ENCODE data around the gene RAB11FIP4. TPM values are rescaled to one million over a fixed set of nuclear protein-coding genes. Genes with fewer than 3 reads are reported as not detected.

RAB11FIP4 gene
- total RNA-seq, 1 experiment from 2014 or later = 2.5 TPM

- Histone ChIP-seq H3K27ac (no peak overlapping the region), H3K4me3 (peak overlapping the region; percentile 28)
Measured at GRCh38 chr17:31392002-31392855, 754 bp downstream of the RAB11FIP4 start.

GRCh38 chr17:31392856-31393748 lies 1.6 kb downstream of the RAB11FIP4 start:
- Histone ChIP-seq H3K9me3 (replicated peaks) (no peaks in the 10 kb centered on the region), H3K4me1 (replicated peaks) (peaks cover 12% of the 10 kb centered on the region), H3K27ac (no peak overlapping the region), H3K27me3 (replicated peaks) (peaks cover 14% of the 10 kb centered on the region), H3K36me3 (no peaks in the 10 kb centered on the region), H3K4me3 (no peak overlapping the region)
- no peak for DNase-seq (ENCODE audit: low read depth in 1 of 2, low spot score in 2 of 2)

More at GRCh38 chr17:31392002-31392855, 754 bp downstream of the RAB11FIP4 start:
- H3K9me3 ChIP-seq (replicated peaks) = no peaks in the 10 kb centered on the region
- DNase-seq (ENCODE audit: low read depth in 1 of 2, low spot score in 2 of 2) = no peak
- peaks cover 14% of the 10 kb centered on the region for H3K27me3 ChIP-seq (replicated peaks)
- peaks cover 12% of the 10 kb centered on the region for H3K4me1 ChIP-seq (replicated peaks)
- H3K36me3 ChIP-seq = no peaks in the 10 kb centered on the region

DNA sequence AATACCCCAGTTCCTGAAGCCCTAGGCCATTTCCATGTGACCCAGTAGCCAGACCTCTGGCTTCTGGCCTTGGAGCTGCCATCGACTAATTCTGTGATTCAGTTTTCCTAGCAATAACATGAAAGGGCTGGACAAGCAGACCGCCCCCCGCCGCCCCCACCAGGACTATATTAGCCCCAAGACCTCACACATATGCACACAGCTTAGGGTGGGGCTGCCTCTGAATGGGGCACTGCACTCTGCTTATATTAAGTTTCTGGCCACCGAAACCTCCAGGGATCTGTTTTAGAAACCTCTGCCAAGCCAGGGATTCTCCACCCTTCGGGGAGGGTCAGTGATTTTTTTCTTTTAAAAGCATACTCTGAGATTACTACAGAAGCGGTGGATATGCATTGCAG lies 2.3 kb downstream of the RAB11FIP4 start:
- Histone ChIP-seq H3K27ac (no peak overlapping the region), H3K9me3 (replicated peaks) (no peaks in the 10 kb centered on the region), H3K4me3 (no peak overlapping the region), H3K4me1 (replicated peaks) (peaks cover 12% of the 10 kb centered on the region), H3K27me3 (replicated peaks) (peaks cover 14% of the 10 kb centered on the region), H3K36me3 (no peaks in the 10 kb centered on the region)
- DNase-seq (ENCODE audit: low read depth in 1 of 2, low spot score in 2 of 2) = no peak

DNA sequence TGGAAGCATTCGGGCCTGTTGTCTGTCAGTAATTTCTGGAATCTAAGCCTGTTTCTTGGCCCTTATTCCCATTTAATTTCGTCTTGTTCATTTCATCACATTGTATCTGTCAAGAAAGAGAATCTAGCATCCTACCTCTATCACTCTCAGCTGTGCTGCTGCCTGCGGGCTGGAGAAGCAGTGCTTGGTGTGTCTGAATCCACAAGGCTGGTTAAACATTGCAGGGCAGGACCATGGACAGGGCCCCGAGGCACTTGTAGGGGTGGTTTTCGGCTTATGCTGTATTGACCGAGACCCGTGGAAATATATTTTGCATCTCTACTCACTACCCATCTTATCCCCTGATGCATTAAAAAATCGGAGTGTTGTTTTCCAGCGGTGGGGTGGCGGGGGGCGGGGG lies 3.1 kb downstream of the RAB11FIP4 start:
- Histone ChIP-seq H3K9me3 (replicated peaks) (no peaks in the 10 kb centered on the region), H3K4me1 (replicated peaks) (peaks cover 12% of the 10 kb centered on the region), H3K4me3 (no peak overlapping the region), H3K27me3 (replicated peaks) (peaks cover 14% of the 10 kb centered on the region), H3K27ac (no peak overlapping the region), H3K36me3 (no peaks in the 10 kb centered on the region)
- peak in 1 of 2 experiments; percentile 68 for DNase-seq (ENCODE audit: low read depth in 1 of 2, low spot score in 2 of 2)

GRCh38 chr17:31397256-31397939 lies 5.9 kb downstream of the RAB11FIP4 start:
- peaks cover 2% of the 10 kb centered on the region for H3K4me1 ChIP-seq (replicated peaks)
- H3K4me3 ChIP-seq = no peak overlapping the region
- H3K27me3 ChIP-seq (replicated peaks) = peaks cover 6% of the 10 kb centered on the region
- no peak overlapping the region for H3K27ac ChIP-seq
- no peaks in the 10 kb centered on the region for H3K9me3 ChIP-seq (replicated peaks)
- peak in 1 of 2 experiments; percentile 22 for DNase-seq (ENCODE audit: low read depth in 1 of 2, low spot score in 2 of 2)
- no peaks in the 10 kb centered on the region for H3K36me3 ChIP-seq

DNA sequence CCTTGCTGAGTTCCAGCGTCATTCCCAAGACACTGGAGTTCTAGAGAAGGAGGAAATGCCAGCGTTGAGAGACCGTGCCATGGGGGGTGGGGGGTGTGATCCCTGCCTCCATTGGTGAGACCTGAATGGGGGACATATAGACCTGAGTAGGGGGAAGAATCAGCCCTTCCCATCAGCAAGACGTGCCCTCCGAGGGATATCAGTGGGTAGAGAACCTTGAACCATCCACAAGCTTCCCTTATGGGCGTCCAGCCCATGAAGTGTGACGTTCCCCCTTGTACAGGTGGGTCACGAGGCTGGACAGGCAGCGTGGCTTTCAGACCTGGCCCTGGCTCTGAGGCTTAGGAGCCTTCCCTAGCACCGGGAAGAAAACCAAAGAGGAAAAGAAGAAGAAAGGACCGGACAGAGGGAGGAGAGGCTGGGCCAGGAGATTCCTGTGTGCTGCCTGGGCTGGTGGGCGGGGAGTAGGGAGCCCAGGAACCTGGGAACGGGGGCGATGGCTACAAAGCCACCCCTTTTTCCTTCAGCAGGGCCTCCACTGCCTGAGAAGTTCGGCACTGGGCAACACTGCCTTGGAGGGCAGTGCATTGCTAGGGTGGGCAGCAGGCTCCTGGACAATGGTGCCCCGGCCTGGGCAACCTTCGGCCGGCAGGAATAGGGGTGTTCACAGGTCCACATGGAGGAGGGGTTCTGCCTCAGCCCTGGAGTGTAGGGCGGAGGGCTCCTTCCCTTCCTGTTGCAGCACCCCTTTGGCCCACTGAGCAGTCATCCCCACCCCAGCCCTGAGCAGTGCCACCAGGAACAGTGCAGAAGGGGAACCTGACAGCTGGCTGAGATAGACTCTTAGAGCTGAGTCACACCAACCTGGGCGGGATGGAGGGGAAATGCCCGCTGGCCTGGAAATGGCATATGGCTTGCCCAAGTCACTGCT lies 7.2 kb downstream of the RAB11FIP4 start:
- Histone ChIP-seq H3K4me3 (no peak overlapping the region), H3K27me3 (replicated peaks) (peaks cover 5% of the 10 kb centered on the region; the same call in 1 of the 2 replicates), H3K36me3 (no peaks in the 10 kb centered on the region), H3K4me1 (replicated peaks) (no peaks in the 10 kb centered on the region), H3K27ac (no peak overlapping the region), H3K9me3 (replicated peaks) (no peaks in the 10 kb centered on the region)
- no peak for DNase-seq (ENCODE audit: low read depth in 1 of 2, low spot score in 2 of 2)

DNA sequence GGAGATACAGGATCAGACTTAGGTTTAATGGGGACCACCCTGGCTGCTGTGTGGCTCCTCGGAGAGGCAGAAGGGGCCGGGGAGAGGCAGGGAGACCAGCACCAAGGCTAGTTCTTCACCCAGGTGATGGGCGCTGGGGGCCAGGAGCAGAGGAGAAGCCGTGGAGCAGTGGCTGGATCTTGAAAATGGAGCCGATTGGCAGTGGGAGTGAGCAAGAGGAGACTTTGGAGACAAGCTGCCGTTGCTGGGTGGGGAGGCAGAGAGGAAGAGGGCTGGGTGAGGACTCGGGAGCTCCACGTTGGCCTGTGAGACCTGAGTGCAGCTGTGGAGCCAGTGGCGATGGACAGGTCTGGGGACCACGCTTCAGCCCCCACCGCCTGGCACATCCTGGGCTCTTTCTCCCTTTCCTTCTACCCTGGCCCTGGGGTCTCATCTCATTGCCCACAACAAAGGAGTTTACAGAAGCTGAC lies 9.0 kb downstream of the RAB11FIP4 start:
- H3K9me3 ChIP-seq (replicated peaks) = no peaks in the 10 kb centered on the region
- no peaks in the 10 kb centered on the region for H3K36me3 ChIP-seq
- no peak overlapping the region for H3K4me3 ChIP-seq
- H3K27me3 ChIP-seq (replicated peaks) = peaks cover under 1% of the 10 kb centered on the region; the same call in 1 of the 2 replicates
- H3K27ac ChIP-seq = no peak overlapping the region
- H3K4me1 ChIP-seq (replicated peaks) = no peaks in the 10 kb centered on the region
- no peak for DNase-seq (ENCODE audit: low read depth in 1 of 2, low spot score in 2 of 2)

- Histone ChIP-seq H3K27ac (no peak overlapping the region), H3K4me1 (replicated peaks) (peaks cover 8% of the 10 kb centered on the region; the same call in 1 of the 2 replicates), H3K9me3 (replicated peaks) (no peaks in the 10 kb centered on the region), H3K36me3 (no peaks in the 10 kb centered on the region), H3K4me3 (no peak overlapping the region), H3K27me3 (replicated peaks) (no peaks in the 10 kb centered on the region)
- DNase-seq (ENCODE audit: low read depth in 1 of 2, low spot score in 2 of 2) = no peak
Measured at GRCh38 chr17:31401456-31402254, 10.2 kb downstream of the RAB11FIP4 start.

GRCh38 chr17:31404028-31404949 lies 12.8 kb downstream of the RAB11FIP4 start:
- DNase-seq (ENCODE audit: low read depth in 1 of 2, low spot score in 2 of 2) = no peak
- Histone ChIP-seq H3K9me3 (replicated peaks) (no peaks in the 10 kb centered on the region), H3K4me1 (replicated peaks) (peaks cover 8% of the 10 kb centered on the region; the same call in 1 of the 2 replicates), H3K27me3 (replicated peaks) (no peaks in the 10 kb centered on the region), H3K4me3 (no peak overlapping the region), H3K27ac (no peak overlapping the region), H3K36me3 (no peaks in the 10 kb centered on the region)

DNA sequence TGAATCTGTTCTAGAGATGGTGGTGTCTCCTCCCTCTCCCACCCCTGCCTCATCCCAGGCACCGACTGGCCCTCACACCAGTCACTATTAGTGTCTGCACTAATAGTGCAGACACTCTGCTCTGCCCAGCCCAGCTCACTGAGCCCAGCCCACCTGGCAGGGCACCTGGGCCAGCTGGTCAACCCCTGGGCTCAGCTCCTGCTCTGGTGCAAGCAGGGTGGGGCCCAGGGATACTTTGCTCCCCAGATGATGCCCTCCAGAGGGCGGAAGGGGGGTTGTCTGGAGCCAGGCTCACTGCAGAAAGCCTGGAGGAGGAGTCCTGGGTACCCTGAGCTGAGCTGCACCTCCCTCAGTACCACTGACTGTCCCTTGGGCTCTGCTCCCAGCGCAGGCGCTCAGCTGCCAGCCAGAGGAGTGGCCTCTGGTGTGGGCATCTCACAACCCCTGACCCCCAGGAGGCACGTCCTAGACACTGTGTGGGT lies 14.5 kb downstream of the RAB11FIP4 start:
- H3K36me3 ChIP-seq = no peaks in the 10 kb centered on the region
- no peak for DNase-seq (ENCODE audit: low read depth in 1 of 2, low spot score in 2 of 2)
- no peaks in the 10 kb centered on the region for H3K27me3 ChIP-seq (replicated peaks)
- H3K4me1 ChIP-seq (replicated peaks) = peaks cover 8% of the 10 kb centered on the region; the same call in 1 of the 2 replicates
- no peaks in the 10 kb centered on the region for H3K9me3 ChIP-seq (replicated peaks)
- H3K27ac ChIP-seq = no peak overlapping the region
- no peak overlapping the region for H3K4me3 ChIP-seq

GRCh38 chr17:31408586-31408985 lies 17.1 kb downstream of the RAB11FIP4 start:
- no peaks in the 10 kb centered on the region for H3K36me3 ChIP-seq
- peaks cover 25% of the 10 kb centered on the region for H3K4me1 ChIP-seq (replicated peaks)
- no peak overlapping the region for H3K27ac ChIP-seq
- no peak overlapping the region for H3K4me3 ChIP-seq
- no peak for DNase-seq (ENCODE audit: low read depth in 1 of 2, low spot score in 2 of 2)
- H3K27me3 ChIP-seq (replicated peaks) = no peaks in the 10 kb centered on the region
- H3K9me3 ChIP-seq (replicated peaks) = no peaks in the 10 kb centered on the region; the same call in 1 of the 2 replicates

Data from SJSA1 (cell line).